LHCN-M2 (cell line): ENCODE measurements around the gene PRRC2C. TPM values are rescaled to one million over a fixed set of nuclear protein-coding genes. Genes with fewer than 3 reads are reported as not detected.

Experiments
- DNase-seq: peaks from one replicate; pipeline ENCODE4 v3.0.0-alpha.2; 2012; ENCODE audit warnings: low read depth
- total RNA-seq: library from RNA; depleted of rRNA; stranded (reverse); fragments of >200 nt; gene quantifications from 2 replicates; pipeline ENCODE4 v1.2.3, GENCODE V29; 2014; rRNA removed

Gene PRRC2C
- total RNA-seq, 1 experiment from 2014 or later: 63.6 TPM

DNA sequence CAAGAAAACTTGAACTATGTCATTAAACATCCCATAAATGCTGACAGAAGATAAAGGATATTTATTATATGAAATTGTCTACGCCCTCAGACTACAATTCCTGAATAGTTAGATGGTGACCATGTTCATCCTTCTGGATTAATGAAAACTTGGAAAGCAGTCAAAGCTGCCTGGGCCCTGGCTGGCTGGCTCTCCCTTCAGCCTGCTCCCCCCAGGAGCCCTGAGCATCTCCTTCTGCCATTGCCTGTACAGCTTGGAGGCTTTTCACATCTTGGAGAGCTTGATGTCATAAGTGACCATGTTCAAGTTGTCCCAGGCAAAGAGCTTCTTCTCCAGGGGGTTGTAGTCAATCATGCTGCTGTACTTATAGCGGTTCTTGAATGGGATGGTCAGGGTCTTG is 150.3 kb downstream of the PRRC2C start:
- DNase-seq: no peak

- no peak for DNase-seq
These were observed 150.8 kb downstream of the PRRC2C start for GRCh38 chr1:171636141-171636540.

DNA sequence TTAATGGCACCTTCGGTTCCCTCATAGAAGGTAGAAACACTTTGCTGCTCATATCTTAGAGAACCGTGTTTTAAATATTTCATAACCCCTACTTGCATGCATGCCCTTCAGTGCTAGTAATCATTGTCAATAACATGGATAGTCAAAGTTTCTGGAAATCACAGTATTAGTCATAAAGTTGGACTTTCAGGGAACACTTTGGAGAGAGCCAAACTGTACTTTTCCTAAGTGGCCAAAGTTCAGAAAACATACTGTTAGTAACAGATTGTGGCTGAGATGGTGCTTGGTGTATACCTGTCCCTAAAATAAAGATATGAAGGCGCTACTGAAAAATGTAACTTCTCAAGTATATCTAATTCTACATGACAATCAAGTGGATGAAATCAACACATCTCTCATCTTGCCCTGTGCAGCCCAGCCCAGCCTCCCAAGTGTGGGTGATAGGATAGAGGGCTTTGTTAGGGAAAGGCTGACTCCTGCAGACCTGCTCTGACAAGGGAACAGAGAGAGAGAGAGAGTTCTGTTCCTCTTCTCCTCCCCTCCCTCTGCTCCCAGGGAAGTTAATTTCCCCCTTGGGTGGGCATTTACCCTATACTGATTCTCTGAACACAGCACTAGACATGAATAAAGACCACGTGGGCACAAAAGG is 152.7 kb downstream of the PRRC2C start:
- no peak for DNase-seq

DNA sequence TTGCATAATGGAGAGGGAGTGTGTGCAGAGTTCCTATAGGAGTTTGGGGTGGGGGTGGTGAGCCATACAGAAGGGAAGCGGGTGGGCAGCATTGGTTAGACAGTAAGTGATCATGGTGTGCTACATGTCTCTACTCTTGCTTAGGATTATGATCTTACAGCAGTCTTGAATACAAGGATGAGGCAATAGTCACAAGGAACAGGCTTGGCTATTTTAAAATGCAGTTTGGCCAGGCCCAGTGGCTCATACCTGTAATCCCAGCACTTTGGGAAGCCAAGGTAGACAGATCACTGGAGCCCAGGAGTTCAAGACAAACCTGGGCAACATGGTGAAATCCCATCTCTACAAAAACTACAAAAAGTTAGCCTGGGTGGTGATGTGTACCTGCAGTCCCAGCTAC is 154.9 kb downstream of the PRRC2C start:
- no peak for DNase-seq

GRCh38 chr1:171641076-171641864 is 155.9 kb downstream of the PRRC2C start:
- no peak for DNase-seq

DNA sequence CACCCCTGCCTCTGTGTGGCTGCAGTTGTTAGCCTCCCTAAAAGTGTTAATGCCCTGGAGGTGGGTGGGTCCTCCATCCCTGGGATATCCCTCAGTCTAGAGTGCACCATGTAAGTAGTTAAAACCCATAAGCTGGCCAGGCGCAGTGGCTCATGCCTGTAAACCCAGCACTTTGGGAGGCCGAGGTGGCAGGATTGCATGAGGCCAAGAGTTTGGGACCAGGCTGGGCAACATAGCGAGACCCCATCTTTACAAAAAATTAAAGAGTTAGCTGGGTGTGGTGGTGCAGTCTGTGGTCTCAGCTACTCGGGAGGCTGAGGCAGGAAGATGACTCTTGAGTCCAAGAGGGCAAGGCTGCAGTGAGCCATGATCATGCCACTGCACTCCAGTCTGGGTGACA is 156.9 kb downstream of the PRRC2C start:
- no peak for DNase-seq

Other genes starting within 250 kb of the PRRC2C start
- not detected in 2 replicates for gene FMO1, start 237.0 kb upstream of the PRRC2C start, total RNA-seq
- 2.6 and 2.8 TPM in 2 replicates for gene FMO4, start 171.3 kb upstream of the PRRC2C start, total RNA-seq
- gene MYOCOS, start 136.7 kb downstream of the PRRC2C start, total RNA-seq: not detected in 2 replicates
- not detected in 2 replicates for gene MYOC, start 167.2 kb downstream of the PRRC2C start, total RNA-seq